ENCODE data around the gene ZNF283.
"Not testable (repeated sequence)": the region's sequence is repeated elsewhere in the genome, so short reads cannot be mapped to it uniquely, and the experiment has no call there.

The ZNF283 gene

GRCh38 chr19:43839139-43839538 is 12.0 kb downstream of the ZNF283 start:
- Histone ChIP-seq H3K4me3 (no peak overlapping the region), H3K27me3 (no peaks in the 10 kb centered on the region), H3K9me3 (replicated peaks in 1 of 11) (peaks cover 95 to 100% (median 98%) of the 10 kb centered on the region in 11 experiments), H3K4me1 (no peaks in the 10 kb centered on the region), H3K27ac (no peak overlapping the region), H4K20me1 (no peaks in the 10 kb centered on the region), H3K9ac (no peak overlapping the region), H3K36me3 (peaks cover 95 to 98% (median 97%) of the 10 kb centered on the region in 11 experiments), H3K4me2 (no peak overlapping the region)
- no peak for TF ChIP-seq Cebpa-rat (IDR thresholded peaks at IDR 0.05)

GRCh38 chr19:43842007-43842406 is 14.9 kb downstream of the ZNF283 start:
- TF ChIP-seq Cebpa-rat (IDR thresholded peaks at IDR 0.05): no peak
- Histone ChIP-seq H3K36me3 (peaks cover 88 to 98% (median 94%) of the 10 kb centered on the region in 11 experiments), H3K27ac (no peak overlapping the region), H3K9me3 (replicated peaks in 1 of 11) (peaks cover 95 to 100% (median 98%) of the 10 kb centered on the region in 11 experiments), H3K27me3 (no peaks in the 10 kb centered on the region), H3K9ac (no peak overlapping the region), H3K4me1 (no peaks in the 10 kb centered on the region), H3K4me3 (peak overlapping the region in 6 of 10 experiments; percentile 1 to 21 (median 10); a peak in 4 of 20 replicates), H4K20me1 (no peaks in the 10 kb centered on the region), H3K4me2 (no peak overlapping the region)

GRCh38 chr19:43847246-43847645 is 20.1 kb downstream of the ZNF283 start:
- no peaks in the 10 kb centered on the region for H4K20me1 ChIP-seq
- no peaks in the 10 kb centered on the region for H3K27me3 ChIP-seq
- peaks cover 79 to 97% (median 87%) of the 10 kb centered on the region in 11 experiments for H3K36me3 ChIP-seq
- H3K4me3 ChIP-seq: peak overlapping the region in 8 of 10 experiments; percentile 1 to 50 (median 21); a peak in 8 of 20 replicates
- H3K4me1 ChIP-seq: no peaks in the 10 kb centered on the region
- TF ChIP-seq Cebpa-rat (IDR thresholded peaks at IDR 0.05): no peak
- peaks cover 95 to 100% (median 98%) of the 10 kb centered on the region in 11 experiments for H3K9me3 ChIP-seq (replicated peaks in 1 of 11)
- H3K9ac ChIP-seq: no peak overlapping the region
- no peak overlapping the region for H3K27ac ChIP-seq
- H3K4me2 ChIP-seq: no peak overlapping the region

GRCh38 chr19:43847884-43848283 is 20.8 kb downstream of the ZNF283 start:
- TF ChIP-seq Cebpa-rat (IDR thresholded peaks at IDR 0.05): no peak
- Histone ChIP-seq H3K4me1 (no peaks in the 10 kb centered on the region), H3K27ac (no peak overlapping the region), H3K9ac (no peak overlapping the region), H3K36me3 (peaks cover 72 to 97% (median 87%) of the 10 kb centered on the region in 11 experiments), H3K4me3 (peak overlapping the region in 6 of 10 experiments; percentile 3 to 50 (median 30); a peak in 11 of 20 replicates), H3K9me3 (replicated peaks in 1 of 11) (peaks cover 95 to 100% (median 98%) of the 10 kb centered on the region in 11 experiments), H3K4me2 (no peak overlapping the region), H4K20me1 (no peaks in the 10 kb centered on the region), H3K27me3 (no peaks in the 10 kb centered on the region)

- Histone ChIP-seq H3K4me2 (no peak overlapping the region), H3K27me3 (no peaks in the 10 kb centered on the region), H3K9me3 (replicated peaks in 1 of 11) (peaks cover 95 to 100% (median 98%) of the 10 kb centered on the region in 11 experiments), H3K9ac (no peak overlapping the region), H4K20me1 (no peaks in the 10 kb centered on the region), H3K4me3 (peak overlapping the region in 2 of 10 experiments; percentile 20 to 40; a peak in 2 of 20 replicates), H3K27ac (no peak overlapping the region), H3K4me1 (no peaks in the 10 kb centered on the region), H3K36me3 (peaks cover 63 to 97% (median 78%) of the 10 kb centered on the region in 11 experiments)
- no peak for TF ChIP-seq Cebpa-rat (IDR thresholded peaks at IDR 0.05)
Observed at GRCh38 chr19:43848821-43849220, 21.7 kb downstream of the ZNF283 start.

GRCh38 chr19:43858174-43858573 is 31.1 kb downstream of the ZNF283 start:
- no peak overlapping the region for H3K4me2 ChIP-seq

GRCh38 chr19:43866923-43867322 is 39.8 kb downstream of the ZNF283 start:
- not testable (repeated sequence) for H3K27me3 ChIP-seq
- H3K9me3 ChIP-seq (replicated peaks in 1 of 11): peaks cover 63 to 87% (median 78%) of the 10 kb centered on the region in 11 experiments

More at GRCh38 chr19:43858174-43858573, 31.1 kb downstream of the ZNF283 start:
- Histone ChIP-seq H3K9ac (no peak overlapping the region), H3K36me3 (peaks cover 6 to 43% (median 24%) of the 10 kb centered on the region in 11 experiments; a peak in 18 of 22 replicates), H3K27ac (no peak overlapping the region), H4K20me1 (no peaks in the 10 kb centered on the region), H3K4me3 (no peak overlapping the region), H3K4me1 (no peaks in the 10 kb centered on the region), H3K27me3 (no peaks in the 10 kb centered on the region), H3K9me3 (replicated peaks in 1 of 11) (peaks cover 89 to 100% (median 98%) of the 10 kb centered on the region in 11 experiments)
- no peak for TF ChIP-seq Cebpa-rat (IDR thresholded peaks at IDR 0.05)

GRCh38 chr19:43872547-43873336 is 45.6 kb downstream of the ZNF283 start:
- TF ChIP-seq Cebpa-rat (IDR thresholded peaks at IDR 0.05): no peak
- Histone ChIP-seq H3K4me3 (peak overlapping the region in 1 of 10 experiments; percentile 1; a peak in 1 of 20 replicates), H3K9ac (no peak overlapping the region), H3K27ac (no peak overlapping the region), H3K36me3 (peaks cover 5 to 46% (median 25%) of the 10 kb centered on the region in 11 experiments; a peak in 20 of 22 replicates), H3K4me1 (no peaks in the 10 kb centered on the region), H3K9me3 (replicated peaks in 1 of 11) (peaks cover 90 to 97% (median 96%) of the 10 kb centered on the region in 11 experiments), H3K27me3 (no peaks in the 10 kb centered on the region), H3K4me2 (no peak overlapping the region), H4K20me1 (no peaks in the 10 kb centered on the region)

More at GRCh38 chr19:43866923-43867322, 39.8 kb downstream of the ZNF283 start:
- H3K27ac ChIP-seq, H3K4me2 ChIP-seq, H3K4me1 ChIP-seq, H4K20me1 ChIP-seq, H3K4me3 ChIP-seq, H3K9ac ChIP-seq: not testable (repeated sequence)
- peaks cover 0 to 10% (median 4%) of the 10 kb centered on the region in 11 experiments; a peak in 11 of 22 replicates for H3K36me3 ChIP-seq

GRCh38 chr19:43880483-43880882 is 53.4 kb downstream of the ZNF283 start:
- no peaks in the 10 kb centered on the region for H3K4me1 ChIP-seq
- H3K9ac ChIP-seq: no peak overlapping the region
- H3K9me3 ChIP-seq (replicated peaks in 1 of 11): peaks cover 90 to 93% (median 92%) of the 10 kb centered on the region in 11 experiments
- H3K4me2 ChIP-seq: no peak overlapping the region
- H4K20me1 ChIP-seq: no peaks in the 10 kb centered on the region
- H3K27me3 ChIP-seq: no peaks in the 10 kb centered on the region
- peak in 7 of 11 experiments; percentile 10 to 90 (median 84); a peak in 10 of 22 replicates for TF ChIP-seq Cebpa-rat (IDR thresholded peaks at IDR 0.05)
- H3K36me3 ChIP-seq: peaks cover 0 to 51% (median 13%) of the 10 kb centered on the region in 11 experiments; a peak in 15 of 22 replicates
- no peak overlapping the region for H3K4me3 ChIP-seq
- no peak overlapping the region for H3K27ac ChIP-seq

Measured in BLaER1 treated with 17β-estradiol and CSF1 and Interleukin-3, amounts not matched to agents 10 nM and 100 nM (cell line).